ENCODE results near the gene SLC7A1. TPM values are rescaled to one million over a fixed set of nuclear protein-coding genes. Genes with fewer than 3 reads are reported as not detected.

SLC7A1 gene
- total RNA-seq, 4 donors from 2014 or later, result 1.6 to 4.6 (median 3.7) TPM

DNA sequence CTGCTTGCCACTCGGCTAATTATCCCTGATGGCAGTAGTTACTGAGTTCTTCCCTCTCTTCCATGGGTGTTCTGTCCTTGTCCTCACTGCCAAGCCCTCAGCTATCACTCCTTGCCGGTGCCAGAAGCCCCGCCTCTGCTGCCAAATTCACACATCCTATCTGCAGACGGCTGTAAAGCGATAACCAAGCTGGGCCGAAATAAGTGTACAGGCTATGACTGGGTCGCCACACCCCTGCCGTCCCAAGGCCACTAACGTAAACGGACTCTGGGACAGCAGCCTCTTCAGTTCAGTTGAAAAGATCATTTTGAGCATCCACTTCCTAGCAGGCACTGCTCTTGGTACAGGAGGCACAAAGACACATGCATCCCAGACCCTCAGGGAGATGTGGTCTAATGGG lies 13.3 kb downstream of the SLC7A1 start:
- no peaks in the 10 kb centered on the region for H3K27me3 ChIP-seq
- no peak overlapping the region for H3K27ac ChIP-seq
- peaks cover 0 to 4% of the 10 kb centered on the region in 2 donors for H3K4me1 ChIP-seq
- no peak overlapping the region for H3K4me3 ChIP-seq
- ATAC-seq (no peak), DNase-seq (no peak)
- TF ChIP-seq POLR2A (IDR thresholded peaks at IDR 0.05), result no peak
- no peaks in the 10 kb centered on the region for H3K9me3 ChIP-seq
- no peaks in the 10 kb centered on the region for H3K36me3 ChIP-seq
- in situ Hi-C loops (cut with MboI; ENCODE audit: low sequenced_read_pairs in 4 of 4), result no loop called here
- intact Hi-C loops (cut with DNase I; ENCODE audit: low total_unique reads), result no loop called here

DNA sequence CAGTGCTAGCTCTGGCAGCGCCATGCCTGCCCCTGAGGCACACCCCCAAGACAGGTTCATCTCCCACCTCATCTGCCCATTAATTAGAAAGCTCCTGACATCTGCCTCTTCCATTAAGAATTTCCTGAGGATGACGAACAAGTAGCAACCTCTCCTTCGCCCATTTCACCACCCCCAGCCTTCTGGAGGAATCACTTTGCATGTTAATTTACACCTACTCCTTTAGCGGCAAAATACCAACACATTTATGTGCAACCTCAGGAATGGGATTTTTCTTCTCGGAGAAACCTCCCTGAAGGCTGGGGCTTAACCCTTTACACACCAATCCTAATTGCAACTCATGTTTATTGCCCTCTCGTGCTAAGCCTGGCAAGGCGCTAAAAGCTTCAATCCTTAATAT lies 13.8 kb downstream of the SLC7A1 start:
- intact Hi-C loops (cut with DNase I; ENCODE audit: low total_unique reads) (no loop called here), in situ Hi-C loops (cut with MboI; ENCODE audit: low sequenced_read_pairs in 4 of 4) (no loop called here)
- DNase-seq (no peak), ATAC-seq (no peak)
- Histone ChIP-seq H3K9me3 (no peaks in the 10 kb centered on the region), H3K27me3 (no peaks in the 10 kb centered on the region), H3K4me3 (no peak overlapping the region), H3K36me3 (no peaks in the 10 kb centered on the region), H3K27ac (no peak overlapping the region), H3K4me1 (peaks cover 0 to 4% of the 10 kb centered on the region in 2 donors)
- no peak for TF ChIP-seq POLR2A (IDR thresholded peaks at IDR 0.05)
- TF ChIP-seq CTCF (IDR thresholded peaks at IDR 0.05 in 4 of 5, conservative IDR thresholded peaks at IDR 0.05 in 1 of 5), result no peak

DNA sequence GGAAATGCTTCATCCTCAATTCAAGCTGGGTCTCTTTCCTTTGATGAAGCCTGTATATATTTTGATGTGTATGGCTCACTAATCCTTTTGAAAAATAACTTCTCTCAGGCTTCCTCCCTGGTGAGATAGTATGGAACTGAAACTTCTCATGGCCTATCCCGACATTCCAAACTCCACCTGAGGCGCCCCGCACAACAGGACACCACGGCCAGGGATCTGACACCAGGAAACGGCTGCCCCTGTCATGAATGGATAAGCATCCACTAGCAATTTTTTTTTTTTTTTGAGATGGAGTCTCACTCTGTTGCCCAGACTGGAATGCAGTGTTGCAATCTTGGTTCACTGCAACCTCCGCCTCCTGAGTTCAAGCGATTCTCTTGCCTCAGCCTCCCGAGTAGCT lies 16.4 kb downstream of the SLC7A1 start:
- Histone ChIP-seq H3K27ac (no peak overlapping the region), H3K27me3 (no peaks in the 10 kb centered on the region), H3K36me3 (no peaks in the 10 kb centered on the region), H3K9me3 (no peaks in the 10 kb centered on the region), H3K4me1 (peaks cover 0 to 4% of the 10 kb centered on the region in 2 donors), H3K4me3 (no peak overlapping the region)
- intact Hi-C loops (cut with DNase I; ENCODE audit: low total_unique reads) (no loop called here), in situ Hi-C loops (cut with MboI; ENCODE audit: low sequenced_read_pairs in 4 of 4) (no loop called here)
- TF ChIP-seq POLR2A (IDR thresholded peaks at IDR 0.05), result no peak
- TF ChIP-seq CTCF (IDR thresholded peaks at IDR 0.05 in 4 of 5, conservative IDR thresholded peaks at IDR 0.05 in 1 of 5), result no peak
- ATAC-seq (no peak), DNase-seq (no peak)

DNA sequence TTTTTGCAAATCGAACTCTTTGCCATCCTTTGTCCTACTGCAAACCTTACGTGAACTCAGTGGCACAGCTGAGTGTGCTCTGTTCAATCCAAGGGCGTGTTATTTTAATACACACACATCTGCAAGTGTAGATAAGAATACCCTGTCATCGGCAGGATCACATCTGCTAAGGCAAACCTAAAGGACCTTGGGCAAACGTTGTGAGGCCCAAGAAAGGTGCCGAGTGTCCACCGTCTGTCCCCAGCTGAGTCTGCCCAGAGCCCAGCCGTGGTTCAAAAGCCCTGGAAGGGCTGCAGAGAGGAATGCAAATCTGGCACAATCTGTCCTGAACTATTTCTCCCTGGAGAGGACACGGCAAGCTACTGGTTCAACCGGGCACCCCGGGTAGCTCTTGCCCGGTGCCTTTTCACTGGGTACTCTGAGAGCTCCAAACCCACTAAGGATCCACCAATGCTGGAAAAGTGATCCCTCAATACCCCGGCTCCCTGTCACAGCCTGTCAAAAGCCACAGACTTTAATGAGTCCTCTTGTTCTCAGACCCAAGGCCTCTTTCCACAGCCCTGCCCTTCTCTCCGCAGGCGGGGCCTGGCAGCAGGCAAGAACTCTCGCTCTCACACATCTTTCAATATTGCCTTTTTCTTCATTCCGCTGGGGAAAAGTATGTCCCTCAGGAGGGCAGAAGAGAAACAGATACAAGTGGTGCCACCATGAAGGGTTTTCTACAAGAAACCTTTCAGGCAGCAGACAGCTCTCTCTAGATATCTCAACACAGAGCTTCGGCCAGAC lies 17.0 kb downstream of the SLC7A1 start:
- DNase-seq (no peak), ATAC-seq (no peak)
- Histone ChIP-seq H3K4me3 (no peak overlapping the region), H3K27ac (no peak overlapping the region), H3K4me1 (peaks cover 0 to 4% of the 10 kb centered on the region in 2 donors), H3K9me3 (no peaks in the 10 kb centered on the region), H3K27me3 (no peaks in the 10 kb centered on the region), H3K36me3 (no peaks in the 10 kb centered on the region)
- TF ChIP-seq POLR2A (IDR thresholded peaks at IDR 0.05) (no peak), CTCF (IDR thresholded peaks at IDR 0.05 in 4 of 5, conservative IDR thresholded peaks at IDR 0.05 in 1 of 5) (no peak)
- in situ Hi-C loops (cut with MboI; ENCODE audit: low sequenced_read_pairs in 4 of 4) (no loop called here), intact Hi-C loops (cut with DNase I; ENCODE audit: low total_unique reads) (no loop called here)

- no peak for DNase-seq
- Histone ChIP-seq H3K36me3 (no peaks in the 10 kb centered on the region), H3K9me3 (no peaks in the 10 kb centered on the region), H3K27ac (no peak overlapping the region), H3K4me3 (no peak overlapping the region), H3K27me3 (no peaks in the 10 kb centered on the region), H3K4me1 (peaks cover 0 to 4% of the 10 kb centered on the region in 2 donors)
- intact Hi-C loops (cut with DNase I; ENCODE audit: low total_unique reads) (no loop called here), in situ Hi-C loops (cut with MboI; ENCODE audit: low sequenced_read_pairs in 4 of 4) (no loop called here)
- ATAC-seq, result no peak
- TF ChIP-seq POLR2A (IDR thresholded peaks at IDR 0.05) (no peak), CTCF (IDR thresholded peaks at IDR 0.05 in 4 of 5, conservative IDR thresholded peaks at IDR 0.05 in 1 of 5) (no peak)
Observed at GRCh38 chr13:29577136-29578051, 18.1 kb downstream of the SLC7A1 start.
